RPMI7951 (cell line): ENCODE data around the gene LRRC71. TPM values are rescaled to one million over a fixed set of nuclear protein-coding genes. Genes with fewer than 3 reads are reported as not detected.

Experiments used
- DNase-seq: peaks from one replicate; pipeline ENCODE4 v3.0.0-alpha.2; 2012; ENCODE audit warnings: low read depth
- total RNA-seq: library from RNA; depleted of rRNA; stranded (reverse); fragments of >200 nt; shearing (Covaris generic); gene quantifications from 2 replicates; pipeline ENCODE4 v1.2.3, GENCODE V29; 2014

The LRRC71 gene
- total RNA-seq, 1 experiment from 2014 or later, result not detected

DNA sequence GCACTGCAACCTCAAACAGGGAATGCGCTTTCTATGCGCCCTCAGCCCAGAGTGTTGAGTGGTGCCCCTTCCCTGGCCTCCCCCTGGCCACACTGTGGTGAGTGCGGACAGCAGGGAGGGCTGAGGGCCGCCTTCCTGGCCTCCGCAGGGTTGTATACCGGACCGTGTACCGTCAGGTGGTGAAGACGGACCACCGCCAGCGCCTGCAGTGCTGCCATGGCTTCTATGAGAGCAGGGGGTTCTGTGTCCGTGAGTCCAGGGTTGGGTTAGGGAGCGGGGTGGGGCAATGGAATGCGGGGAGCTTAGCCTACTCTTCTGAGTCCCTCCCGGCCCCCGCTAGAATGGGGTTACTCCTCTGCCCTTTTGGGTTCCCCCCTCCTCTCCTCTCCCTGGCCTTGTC, 15.3 kb upstream of the LRRC71 start:
- no peak for DNase-seq

DNA sequence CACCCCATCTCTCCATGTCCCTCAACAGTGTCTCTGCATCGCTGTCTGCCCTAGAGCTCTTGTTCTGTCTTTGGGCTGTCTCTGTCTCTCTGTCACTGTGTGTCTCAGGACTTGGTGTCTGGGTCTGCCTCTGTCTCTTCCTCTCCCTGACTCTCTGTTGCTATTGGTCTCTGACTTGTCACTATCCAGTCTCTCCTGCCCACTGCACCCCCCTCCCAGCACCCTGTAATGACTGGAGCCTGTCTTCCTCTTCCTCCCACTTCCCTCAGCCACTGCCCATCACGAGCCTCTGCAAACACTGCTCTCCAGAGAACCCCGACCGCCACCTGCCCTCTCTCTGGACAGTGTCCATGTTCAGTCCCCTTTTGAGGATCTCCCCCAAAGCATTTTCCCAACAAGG, 14.8 kb upstream of the LRRC71 start:
- no peak for DNase-seq

DNA sequence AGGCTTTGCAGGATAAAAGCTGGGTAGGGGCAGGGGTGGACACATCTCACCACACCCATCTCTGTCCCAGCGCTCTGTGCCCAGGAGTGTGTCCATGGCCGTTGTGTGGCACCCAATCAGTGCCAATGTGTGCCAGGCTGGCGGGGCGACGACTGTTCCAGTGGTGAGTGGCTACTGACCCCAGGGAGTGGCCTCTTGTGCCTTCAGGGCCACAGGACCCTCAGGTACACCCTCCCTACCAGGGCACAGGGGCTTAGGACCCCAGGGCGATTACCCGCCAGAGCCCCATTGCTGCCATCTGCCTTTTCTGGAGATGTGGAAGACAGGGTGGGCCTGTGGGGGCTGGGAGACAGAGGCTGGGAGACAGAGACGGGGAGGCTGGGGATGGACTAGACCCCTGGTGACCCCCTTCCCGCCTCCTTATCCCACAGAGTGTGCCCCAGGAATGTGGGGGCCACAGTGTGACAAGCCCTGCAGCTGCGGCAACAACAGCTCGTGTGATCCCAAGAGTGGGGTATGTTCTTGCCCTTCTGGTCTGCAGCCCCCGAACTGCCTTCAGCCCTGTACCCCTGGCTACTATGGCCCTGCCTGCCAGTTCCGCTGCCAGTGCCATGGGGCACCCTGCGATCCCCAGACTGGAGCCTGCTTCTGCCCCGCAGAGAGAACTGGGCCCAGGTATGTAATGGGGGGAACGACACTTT, 14.1 kb upstream of the LRRC71 start:
- no peak for DNase-seq

DNA sequence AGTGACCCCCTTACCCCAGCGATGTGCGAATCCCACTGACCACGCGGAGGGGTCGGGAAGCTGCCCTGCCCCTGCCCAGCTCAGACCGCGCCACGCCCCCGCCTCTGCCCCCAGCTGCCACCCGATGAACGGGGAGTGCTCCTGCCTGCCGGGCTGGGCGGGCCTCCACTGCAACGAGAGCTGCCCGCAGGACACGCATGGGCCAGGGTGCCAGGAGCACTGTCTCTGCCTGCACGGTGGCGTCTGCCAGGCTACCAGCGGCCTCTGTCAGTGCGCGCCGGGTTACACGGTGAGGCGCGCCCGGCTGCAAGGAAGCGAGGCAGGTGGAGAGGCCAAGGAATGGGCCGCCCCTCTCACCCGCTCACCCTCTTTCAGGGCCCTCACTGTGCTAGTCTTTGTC, 11.9 kb upstream of the LRRC71 start:
- no peak for DNase-seq

DNA sequence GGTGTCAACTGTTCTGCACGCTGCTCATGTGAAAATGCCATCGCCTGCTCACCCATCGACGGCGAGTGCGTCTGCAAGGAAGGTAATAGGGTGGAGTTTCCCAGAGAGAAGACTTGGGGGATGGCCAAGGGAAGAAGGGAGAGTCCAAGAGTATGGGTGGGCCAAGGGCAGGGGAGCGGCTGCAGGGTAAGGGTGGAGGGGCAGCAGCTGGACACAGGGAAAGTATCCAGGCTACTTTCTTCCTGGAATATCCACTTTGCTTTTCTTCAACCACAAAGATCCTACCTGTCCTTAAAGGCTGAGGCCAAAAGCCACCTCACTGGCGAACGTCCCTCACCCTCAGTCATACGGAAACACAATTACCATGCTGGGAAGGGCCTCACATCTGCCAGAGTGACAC, 11.5 kb upstream of the LRRC71 start:
- no peak for DNase-seq

DNA sequence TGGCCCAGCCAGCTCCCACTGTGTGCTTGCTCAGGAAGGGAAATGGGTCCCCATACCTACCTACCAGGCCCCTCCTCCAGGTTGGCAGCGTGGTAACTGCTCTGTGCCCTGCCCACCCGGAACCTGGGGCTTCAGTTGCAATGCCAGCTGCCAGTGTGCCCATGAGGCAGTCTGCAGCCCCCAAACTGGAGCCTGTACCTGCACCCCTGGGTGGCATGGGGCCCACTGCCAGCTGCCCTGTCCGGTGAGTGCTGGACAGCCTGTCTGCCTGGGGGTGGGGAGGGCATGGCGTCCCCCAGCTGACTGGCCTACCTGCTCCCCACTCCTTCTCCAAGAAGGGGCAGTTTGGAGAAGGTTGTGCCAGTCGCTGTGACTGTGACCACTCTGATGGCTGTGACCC, 10.8 kb upstream of the LRRC71 start:
- DNase-seq, result no peak

DNA sequence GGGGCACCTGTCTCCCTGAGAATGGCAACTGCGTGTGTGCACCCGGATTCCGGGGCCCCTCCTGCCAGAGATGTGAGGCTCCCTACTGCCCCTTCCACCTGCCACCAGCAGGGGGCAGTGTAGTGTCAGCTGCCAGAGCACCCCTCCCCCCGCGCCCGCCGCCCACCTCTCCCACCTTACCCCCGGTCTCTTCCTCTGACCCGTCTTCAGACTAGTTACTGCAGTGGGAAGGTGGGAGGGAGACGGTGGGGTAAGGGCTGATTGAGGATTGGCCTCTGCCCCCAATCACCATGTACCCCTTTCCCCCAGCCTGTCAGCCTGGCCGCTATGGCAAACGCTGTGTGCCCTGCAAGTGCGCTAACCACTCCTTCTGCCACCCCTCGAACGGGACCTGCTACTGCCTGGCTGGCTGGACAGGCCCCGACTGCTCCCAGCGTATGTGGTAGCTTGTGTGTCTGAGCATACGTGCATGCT, 10.1 kb upstream of the LRRC71 start:
- DNase-seq, result no peak

DNA sequence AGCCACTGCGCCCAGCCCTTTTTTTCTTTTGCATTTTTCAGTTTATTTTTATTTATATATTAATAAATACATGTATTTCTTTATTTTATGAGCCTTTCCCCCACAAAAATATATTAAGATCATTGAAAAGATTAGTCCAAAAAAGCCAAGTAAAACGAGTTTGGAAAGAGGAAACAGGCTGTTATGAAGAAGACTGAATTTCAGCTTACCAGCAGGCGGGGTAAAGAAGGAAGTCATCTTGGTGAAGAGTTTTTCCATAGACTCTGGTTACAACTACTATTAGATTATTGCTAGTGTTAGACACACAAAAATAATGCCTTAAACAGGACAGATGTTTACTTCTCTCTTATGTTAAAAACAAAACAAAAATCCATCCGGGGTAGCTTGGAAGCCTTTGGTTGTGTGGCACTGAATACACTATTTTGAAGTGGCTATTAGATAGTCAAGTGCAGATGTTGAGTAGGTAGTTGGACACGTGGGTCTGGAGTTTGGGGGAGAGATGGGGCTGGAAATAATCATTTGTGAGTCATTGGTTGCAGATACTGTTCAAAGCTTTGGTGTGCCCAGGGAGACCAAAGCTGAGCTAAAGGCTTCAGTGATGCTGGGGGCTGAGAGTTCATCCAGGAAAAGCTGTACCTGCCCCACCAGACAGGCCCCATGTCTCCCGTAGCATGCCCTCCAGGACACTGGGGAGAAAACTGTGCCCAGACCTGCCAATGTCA, 8.7 kb upstream of the LRRC71 start:
- no peak for DNase-seq

DNA sequence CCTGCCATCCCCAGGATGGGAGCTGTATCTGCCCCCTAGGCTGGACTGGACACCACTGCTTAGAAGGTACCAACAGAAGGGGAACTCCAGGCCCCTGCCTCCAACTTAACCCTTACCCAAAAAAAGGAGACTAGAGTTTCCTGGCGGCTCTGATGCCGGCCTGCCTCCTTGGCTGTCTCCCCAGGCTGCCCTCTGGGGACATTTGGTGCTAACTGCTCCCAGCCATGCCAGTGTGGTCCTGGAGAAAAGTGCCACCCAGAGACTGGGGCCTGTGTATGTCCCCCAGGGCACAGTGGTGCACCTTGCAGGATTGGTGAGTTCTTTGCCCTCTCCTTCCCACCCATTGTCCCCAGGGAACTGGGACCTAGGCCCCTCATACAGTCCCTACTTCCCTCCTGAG, 8.1 kb upstream of the LRRC71 start:
- no peak for DNase-seq

DNA sequence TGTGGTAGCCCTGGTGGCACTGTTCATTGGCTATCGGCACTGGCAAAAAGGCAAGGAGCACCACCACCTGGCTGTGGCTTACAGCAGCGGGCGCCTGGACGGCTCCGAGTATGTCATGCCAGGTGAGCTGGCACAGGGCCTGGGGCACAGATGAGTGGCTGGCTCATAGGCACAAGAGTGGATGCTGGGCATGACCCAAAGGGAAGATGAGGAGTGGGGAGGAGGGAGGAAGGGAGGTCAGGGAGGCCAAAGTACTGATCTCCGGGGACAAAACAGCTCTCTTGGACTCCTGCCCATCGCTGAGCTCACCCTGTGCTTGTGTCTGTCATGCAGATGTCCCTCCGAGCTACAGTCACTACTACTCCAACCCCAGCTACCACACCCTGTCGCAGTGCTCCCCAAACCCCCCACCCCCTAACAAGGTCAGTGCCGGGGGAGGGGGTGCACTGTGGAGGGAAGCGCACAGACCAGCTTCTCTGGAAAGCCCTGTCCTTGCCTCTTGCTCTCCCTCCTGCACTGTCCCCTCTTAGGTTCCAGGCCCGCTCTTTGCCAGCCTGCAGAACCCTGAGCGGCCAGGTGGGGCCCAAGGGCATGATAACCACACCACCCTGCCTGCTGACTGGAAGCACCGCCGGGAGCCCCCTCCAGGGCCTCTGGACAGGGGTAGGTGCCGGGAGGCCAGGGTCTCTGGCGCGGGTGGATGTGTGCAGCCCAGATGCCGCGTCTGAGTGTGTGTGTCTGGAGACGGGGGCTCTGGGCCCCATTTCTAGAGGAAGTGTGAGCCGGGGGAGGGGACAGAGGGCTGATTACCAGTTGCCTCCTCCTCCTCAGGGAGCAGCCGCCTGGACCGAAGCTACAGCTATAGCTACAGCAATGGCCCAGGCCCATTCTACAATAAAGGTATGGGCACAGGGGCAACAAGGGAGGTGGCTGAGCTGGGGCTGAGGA, 7.3 kb upstream of the LRRC71 start:
- no peak for DNase-seq

DNA sequence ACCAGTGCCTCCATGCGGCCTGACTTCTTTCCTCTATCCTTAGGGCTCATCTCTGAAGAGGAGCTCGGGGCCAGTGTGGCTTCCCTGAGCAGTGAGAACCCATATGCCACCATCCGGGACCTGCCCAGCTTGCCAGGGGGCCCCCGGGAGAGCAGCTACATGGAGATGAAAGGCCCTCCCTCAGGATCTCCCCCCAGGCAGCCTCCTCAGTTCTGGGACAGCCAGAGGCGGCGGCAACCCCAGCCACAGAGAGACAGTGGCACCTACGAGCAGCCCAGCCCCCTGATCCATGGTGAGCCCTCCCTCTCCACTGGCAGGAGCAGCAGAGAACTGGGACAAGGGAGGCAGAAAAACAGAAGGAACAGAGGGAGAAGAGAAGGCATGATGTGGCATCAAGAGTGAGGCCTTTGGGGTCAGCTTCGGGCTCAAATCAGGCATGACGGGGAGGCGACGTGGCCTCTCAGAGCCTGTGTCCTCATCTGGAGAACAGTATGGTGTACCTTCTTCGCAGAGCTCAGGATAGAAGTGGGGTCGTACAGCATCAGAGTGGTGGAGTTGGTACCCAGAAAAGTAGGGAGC, 6.5 kb upstream of the LRRC71 start:
- no peak for DNase-seq

DNA sequence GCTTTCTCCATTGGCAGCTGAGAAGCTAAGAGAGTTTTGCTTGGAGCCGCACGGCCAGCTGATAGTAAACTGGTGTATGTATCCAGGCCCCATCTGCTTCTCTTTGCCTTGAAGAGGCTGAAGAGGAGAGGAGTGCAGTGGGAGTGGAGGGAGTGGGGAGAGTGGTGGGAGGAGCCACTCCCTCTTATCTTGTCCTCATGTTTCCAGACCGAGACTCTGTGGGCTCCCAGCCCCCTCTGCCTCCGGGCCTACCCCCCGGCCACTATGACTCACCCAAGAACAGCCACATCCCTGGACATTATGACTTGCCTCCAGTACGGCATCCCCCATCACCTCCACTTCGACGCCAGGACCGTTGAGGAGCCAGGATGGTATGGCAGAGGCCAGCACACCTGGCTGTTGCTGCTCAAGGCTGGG, 6.0 kb upstream of the LRRC71 start:
- no peak for DNase-seq

DNA sequence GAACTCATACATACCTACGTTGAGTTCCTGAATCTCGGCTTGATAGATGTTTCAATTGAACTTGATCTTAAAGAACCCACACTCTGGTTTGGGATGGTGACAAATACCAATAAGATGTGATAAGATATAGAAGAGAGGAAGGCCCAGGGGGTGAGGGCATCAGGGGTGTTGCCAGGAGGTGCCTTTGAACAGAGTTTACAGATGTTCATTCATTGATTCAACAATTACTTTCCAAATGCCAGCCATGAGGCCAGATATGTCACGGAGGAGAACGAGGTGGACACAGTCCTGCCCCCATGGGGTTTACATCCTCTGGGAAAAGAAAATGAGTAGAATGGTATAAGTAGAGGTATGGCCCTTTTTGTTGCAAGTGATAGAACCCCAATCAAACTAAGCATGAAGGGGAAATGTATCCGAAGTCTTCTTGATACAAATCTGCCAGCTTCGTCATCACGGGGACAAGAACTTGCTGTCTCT, 659 bp downstream of the LRRC71 start:
- DNase-seq, result no peak

DNA sequence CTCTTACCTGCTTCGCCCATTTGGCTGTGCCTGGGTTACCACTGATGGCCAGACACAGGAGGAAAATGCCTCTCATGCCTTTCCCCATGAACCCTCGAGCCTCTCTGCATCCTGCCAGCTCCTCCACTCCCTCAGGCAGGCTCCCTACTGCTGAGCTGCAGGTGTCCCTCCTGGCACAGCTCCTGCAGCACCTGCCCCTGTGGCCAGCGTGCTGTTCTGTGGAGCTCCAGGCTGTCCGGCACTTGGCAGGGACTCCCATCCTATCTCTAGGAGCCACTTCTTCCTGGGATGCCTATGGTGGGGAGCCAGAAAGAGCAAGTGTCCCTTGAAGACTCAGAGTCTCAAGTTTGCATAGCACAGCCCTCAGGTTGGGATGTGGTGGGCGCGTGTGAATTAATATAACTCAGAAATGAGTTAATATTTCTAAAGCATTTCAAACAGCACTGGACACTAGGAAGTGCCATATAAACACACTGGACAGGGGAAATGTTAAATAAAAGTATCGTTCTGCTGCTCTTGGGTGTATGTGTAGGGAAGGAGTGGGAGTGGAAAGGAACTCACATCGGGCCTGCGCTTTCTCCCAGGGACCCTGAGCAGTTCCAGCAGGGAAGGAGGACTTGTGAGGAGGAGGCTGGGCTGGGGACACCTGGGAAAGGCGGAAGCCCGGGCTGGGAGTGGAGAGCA, 2.7 kb downstream of the LRRC71 start:
- no peak for DNase-seq

DNA sequence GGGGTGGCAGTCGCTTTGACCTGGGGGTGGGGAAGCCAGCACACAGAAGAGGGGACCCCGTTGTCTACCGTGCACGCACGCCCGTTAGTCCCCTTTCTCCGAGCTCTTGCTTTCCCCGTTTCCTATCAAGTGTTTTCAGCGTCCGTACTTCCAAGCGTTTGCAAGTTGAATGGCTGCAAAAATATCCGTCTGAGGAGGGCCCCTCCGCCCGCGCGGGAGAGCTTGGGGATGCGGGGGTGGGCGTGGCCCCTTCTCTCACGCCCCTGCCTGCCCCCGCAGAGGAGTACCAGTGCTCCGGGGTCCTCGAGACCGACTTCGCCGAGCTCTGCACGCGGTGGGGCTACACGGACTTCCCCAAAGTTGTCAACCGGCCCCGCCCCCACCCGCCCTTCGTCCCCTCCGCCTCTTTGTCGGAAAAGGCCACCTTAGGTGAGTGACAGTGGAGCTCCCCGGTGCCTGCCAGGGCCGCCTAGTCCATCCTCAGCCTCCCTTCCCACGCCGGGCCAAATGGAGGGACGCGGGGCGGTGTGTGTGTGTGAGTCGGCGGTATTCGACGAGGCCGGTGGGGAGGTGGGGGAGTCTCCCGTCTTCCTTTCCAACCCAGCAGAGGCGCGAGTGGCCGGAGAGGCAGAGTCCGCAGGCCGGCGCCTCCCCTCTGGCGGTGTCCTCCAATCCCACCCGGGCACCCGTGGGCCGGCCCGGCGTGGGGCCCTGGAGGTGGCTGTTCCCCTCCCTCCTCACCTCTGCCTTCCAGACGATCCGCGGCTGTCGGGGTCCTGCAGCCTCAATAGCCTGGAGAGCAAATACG, 3.4 kb downstream of the LRRC71 start:
- DNase-seq, result no peak

DNA sequence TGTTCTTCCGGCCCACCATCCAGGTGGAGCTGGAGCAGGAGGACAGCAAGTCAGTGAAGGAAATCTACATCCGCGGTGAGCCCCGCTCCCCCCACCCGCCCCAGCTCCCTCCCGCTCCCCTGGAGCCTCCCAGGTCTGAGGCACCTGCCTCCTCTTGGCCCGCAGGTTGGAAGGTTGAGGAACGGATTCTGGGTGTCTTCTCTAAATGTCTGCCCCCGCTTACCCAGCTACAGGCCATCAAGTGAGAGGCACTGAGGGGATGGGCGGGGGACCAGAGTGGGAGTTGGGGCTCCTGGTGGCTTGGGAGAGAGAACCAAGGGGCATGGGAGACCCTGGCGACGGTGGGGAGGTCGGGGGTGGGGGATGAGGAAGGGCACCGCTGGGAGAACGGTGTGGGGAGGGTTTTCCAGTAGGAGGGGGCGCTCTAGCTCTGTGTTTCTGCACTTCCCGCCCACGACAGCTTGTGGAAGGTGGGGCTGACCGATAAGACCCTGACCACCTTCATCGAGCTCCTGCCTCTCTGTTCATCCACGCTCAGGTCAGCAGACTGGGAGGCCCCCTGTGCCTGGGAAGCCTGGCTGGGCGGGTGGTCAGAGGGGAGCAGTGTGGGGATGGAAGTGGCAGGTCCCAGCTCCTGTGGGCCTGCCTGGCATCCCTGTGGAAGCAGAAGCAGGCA, 4.2 kb downstream of the LRRC71 start:
- no peak for DNase-seq

DNA sequence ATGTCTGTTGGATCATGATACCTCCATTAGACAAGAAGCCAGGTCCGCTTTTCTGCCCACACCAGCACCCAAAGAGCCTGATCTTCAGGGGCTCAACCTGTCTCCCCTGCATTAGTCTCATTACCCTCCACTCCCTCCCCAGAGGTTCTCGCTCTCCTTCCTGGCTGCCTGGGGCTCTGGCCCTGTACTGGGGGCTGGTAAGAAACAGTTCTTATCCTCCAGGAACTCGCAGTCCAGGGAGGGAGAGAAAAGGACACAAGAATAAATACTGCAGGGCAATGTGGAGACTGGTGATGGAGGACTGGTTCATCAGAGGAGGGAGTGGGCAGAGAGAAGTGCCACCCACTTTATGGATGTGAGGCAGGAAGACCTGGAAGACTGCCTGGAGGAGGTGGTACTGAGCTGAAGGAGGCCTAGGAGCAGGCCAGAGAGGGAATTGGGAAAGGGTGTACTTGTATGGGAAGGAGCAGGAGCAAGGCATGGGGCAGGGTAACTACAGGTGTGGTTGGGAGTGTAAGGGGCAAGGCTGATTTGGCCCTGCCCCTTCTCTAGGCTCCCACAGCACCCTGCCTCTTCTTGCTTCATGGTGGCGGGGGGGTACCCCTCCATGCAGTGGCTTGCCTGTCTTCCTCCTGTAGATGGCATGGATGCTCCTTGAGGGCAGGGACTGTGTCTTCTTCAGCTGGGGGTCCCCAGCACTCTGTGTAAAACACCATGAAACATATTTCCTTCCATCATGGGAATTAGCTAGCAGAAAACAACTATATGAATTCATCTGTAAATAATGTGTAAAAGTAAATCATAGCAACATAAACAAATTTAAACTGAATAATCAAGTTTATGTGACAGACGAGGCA, 5.0 kb downstream of the LRRC71 start:
- no peak for DNase-seq

DNA sequence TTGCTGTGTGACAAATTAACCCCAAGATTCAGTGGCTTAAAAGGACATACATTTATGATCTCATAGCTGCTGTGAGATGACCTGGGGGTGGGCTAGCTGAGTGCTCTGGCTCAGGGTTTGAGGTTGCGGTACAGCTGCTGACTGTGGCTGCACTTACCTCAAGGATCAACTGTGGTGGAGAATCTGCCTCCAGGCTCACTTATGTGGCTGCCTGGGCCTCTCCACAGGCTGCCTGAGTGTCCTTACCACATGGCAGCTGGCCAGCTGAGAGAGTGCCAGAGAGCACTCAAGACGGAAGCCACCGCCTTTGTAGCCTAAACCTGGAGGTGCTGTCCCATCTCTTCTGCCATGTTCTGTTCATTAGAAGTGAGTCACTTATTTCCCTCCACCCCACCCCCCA, 5.7 kb downstream of the LRRC71 start:
- peak; percentile 98 for DNase-seq

DNA sequence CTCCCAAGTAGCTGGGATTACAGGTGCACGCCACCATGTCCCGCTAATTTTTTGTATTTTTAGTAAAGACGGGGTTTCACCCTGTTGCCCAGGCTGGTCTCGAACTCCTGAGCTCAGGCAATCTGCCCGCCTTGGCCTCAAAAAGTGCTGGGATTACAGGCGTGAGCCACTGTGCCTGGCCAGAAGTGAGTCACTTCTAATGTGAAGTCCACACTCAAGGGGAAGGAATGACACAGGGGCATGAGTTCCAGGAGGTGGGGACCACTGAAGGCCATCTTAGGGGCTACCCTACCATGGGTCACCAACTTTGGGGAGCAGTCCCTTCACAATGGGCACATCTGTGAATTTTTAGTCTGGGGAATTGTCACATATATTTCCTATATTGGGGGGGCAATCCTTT, 6.3 kb downstream of the LRRC71 start:
- peak; percentile 24 for DNase-seq
